Ishikawa (cell line): ENCODE data around the gene SPRR2D.

Source experiments
- CEBPB ChIP-seq: IDR thresholded peaks from 2 replicates; pipeline ENCODE4 v1.6.1; 2012
- CREB1 ChIP-seq: IDR thresholded peaks from 2 replicates; pipeline ENCODE4 v1.6.1; 2012; ENCODE audit warnings: low read depth
- EGR1 ChIP-seq: IDR thresholded peaks from 2 replicates; pipeline ENCODE4 v1.6.1; 2012
- EP300 ChIP-seq: IDR thresholded peaks from 2 replicates; pipeline ENCODE4 v1.6.1; 2012; ENCODE audit warnings: borderline replicate concordance
- FOXM1 ChIP-seq: IDR thresholded peaks from 2 replicates; pipeline ENCODE4 v1.6.1; 2012; ENCODE audit warnings: low read depth, borderline replicate concordance
- MAX ChIP-seq: IDR thresholded peaks from 2 replicates; pipeline ENCODE4 v1.6.1; 2012
- NFIC ChIP-seq: IDR thresholded peaks from 2 replicates; pipeline ENCODE4 v1.6.1; 2012
- RAD21 ChIP-seq: IDR thresholded peaks from 2 replicates; pipeline ENCODE4 v1.6.1; 2012; ENCODE audit warnings: low read depth
- REST ChIP-seq: IDR thresholded peaks from 2 replicates; pipeline ENCODE4 v1.6.1; 2012; ENCODE audit warnings: low read depth, mild to moderate bottlenecking
- TAF1 ChIP-seq: IDR thresholded peaks from 2 replicates; pipeline ENCODE4 v1.6.1; 2012; ENCODE audit warnings: low read depth, mild to moderate bottlenecking
- TCF12 ChIP-seq: IDR thresholded peaks from 2 replicates; pipeline ENCODE4 v1.6.1; 2012; ENCODE audit warnings: low read depth
- TEAD4 ChIP-seq: IDR thresholded peaks from 2 replicates; pipeline ENCODE4 v1.6.1; 2012
- USF1 ChIP-seq: IDR thresholded peaks from 2 replicates; pipeline ENCODE4 v1.6.1; 2012
- YY1 ChIP-seq: IDR thresholded peaks from 2 replicates; pipeline ENCODE4 v1.6.1; 2012; ENCODE audit warnings: low read depth
- ZBTB7A ChIP-seq: IDR thresholded peaks from 2 replicates; pipeline ENCODE4 v1.6.1; 2012; ENCODE audit warnings: low read depth

The SPRR2D gene

GRCh38 chr1:153040950-153041631 is at the start of gene SPRR2D:
Gene SPRR2D (minus strand): TSS chr1:153041120. CDS start chr1:153040346, 774 bp downstream.
- no peak for TF ChIP-seq TEAD4
- TF ChIP-seq TAF1 = no peak
- TF ChIP-seq NFIC = no peak
- no peak for TF ChIP-seq FOXM1
- TF ChIP-seq TCF12 = no peak
- TF ChIP-seq REST = no peak
- TF ChIP-seq CREB1 = no peak
- TF ChIP-seq USF1 = no peak

GRCh38 chr1:153087652-153088051 is 46.7 kb upstream of the SPRR2D start:
- TF ChIP-seq CEBPB (no peak), CREB1 (no peak), REST (no peak), EGR1 (no peak), TEAD4 (no peak), MAX (no peak), TAF1 (no peak), RAD21 (no peak), TCF12 (no peak), ZBTB7A (no peak), NFIC (no peak), FOXM1 (no peak), YY1 (no peak), EP300 (no peak)

- no peak for TF ChIP-seq MAX
- no peak for TF ChIP-seq NFIC
- TF ChIP-seq ZBTB7A = no peak
- TF ChIP-seq CEBPB = no peak
- no peak for TF ChIP-seq FOXM1
- no peak for TF ChIP-seq REST
- no peak for TF ChIP-seq TAF1
- TF ChIP-seq EGR1 = no peak
- TF ChIP-seq USF1 = no peak
- no peak for TF ChIP-seq TCF12
- no peak for TF ChIP-seq CREB1
- no peak for TF ChIP-seq EP300
- no peak for TF ChIP-seq RAD21
- no peak for TF ChIP-seq TEAD4
- TF ChIP-seq YY1 = no peak
Observed at GRCh38 chr1:153081736-153082135, 40.8 kb upstream of the SPRR2D start.

- TF ChIP-seq TAF1 (no peak), USF1 (no peak), TCF12 (no peak), REST (no peak), RAD21 (no peak), CREB1 (no peak), YY1 (no peak), NFIC (no peak), TEAD4 (no peak), ZBTB7A (no peak), EGR1 (no peak), FOXM1 (no peak), EP300 (no peak), CEBPB (no peak)
Observed at GRCh38 chr1:153072806-153073726, 32.1 kb upstream of the SPRR2D start.
